ENCODE data around the gene MIPOL1. TPM values are rescaled to one million over a fixed set of nuclear protein-coding genes. Genes with fewer than 3 reads are reported as not detected.

The MIPOL1 gene
- total and polyA plus RNA-seq, 2 of the 13 experiments (the other 11 are each of a cell fraction or from before 2014, with no cell fraction given): 8.6 to 34.2 TPM

DNA sequence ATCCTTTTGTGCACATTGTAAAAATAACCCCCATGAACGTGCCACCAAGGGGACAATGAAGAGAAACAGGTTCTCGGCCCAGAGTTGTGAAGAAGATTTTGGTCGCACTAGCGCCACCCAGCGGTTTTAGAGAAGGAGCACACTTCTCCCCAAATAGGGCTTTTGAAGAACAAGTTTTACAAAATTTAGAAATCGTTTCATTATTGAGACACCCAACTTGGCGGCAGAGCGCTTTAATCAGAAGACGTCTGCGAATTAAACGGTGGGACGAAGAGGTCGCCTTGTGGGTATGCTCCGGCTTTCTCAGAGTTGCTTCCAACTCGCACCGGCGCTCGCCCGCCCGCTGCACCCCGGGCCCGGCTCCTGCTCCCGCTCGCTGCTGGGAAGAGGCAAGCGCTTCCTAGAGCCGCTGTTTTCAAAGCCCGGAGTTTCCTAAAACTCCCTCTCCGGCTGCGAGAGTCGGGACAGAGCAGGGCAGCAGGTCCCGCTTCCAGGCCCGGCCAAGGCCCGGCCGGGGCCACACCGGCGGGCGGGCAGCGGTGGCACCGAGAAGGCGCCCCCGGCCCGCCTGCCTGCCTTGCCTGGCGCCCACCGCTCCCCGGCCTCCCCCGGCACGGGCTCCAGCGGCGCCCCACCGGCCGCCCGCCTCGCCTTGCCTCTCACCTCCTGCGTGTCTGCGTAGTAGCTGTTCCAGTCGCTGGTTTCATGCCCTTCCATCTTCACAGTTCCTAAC lies 396.7 kb downstream of the MIPOL1 start (continued):
- TF ChIP-seq ZNF253 (CRISPR knock-in tag; IDR thresholded peaks at IDR 0.05; ENCODE audit: borderline replicate concordance): no peak; the same call in 1 of the 2 replicates
- TF ChIP-seq REPIN1 (CRISPR knock-in tag; IDR thresholded peaks at IDR 0.05; ENCODE audit: borderline replicate concordance, low read depth): peak; percentile 88; the same call in 1 of the 2 replicates
- TF ChIP-seq, protein P1, sequence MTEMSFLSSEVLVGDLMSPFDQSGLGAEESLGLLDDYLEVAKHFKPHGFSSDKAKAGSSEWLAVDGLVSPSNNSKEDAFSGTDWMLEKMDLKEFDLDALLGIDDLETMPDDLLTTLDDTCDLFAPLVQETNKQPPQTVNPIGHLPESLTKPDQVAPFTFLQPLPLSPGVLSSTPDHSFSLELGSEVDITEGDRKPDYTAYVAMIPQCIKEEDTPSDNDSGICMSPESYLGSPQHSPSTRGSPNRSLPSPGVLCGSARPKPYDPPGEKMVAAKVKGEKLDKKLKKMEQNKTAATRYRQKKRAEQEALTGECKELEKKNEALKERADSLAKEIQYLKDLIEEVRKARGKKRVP (CRISPR knock-in tag; IDR thresholded peaks at IDR 0.05): no peak
- TF ChIP-seq, protein P2, sequence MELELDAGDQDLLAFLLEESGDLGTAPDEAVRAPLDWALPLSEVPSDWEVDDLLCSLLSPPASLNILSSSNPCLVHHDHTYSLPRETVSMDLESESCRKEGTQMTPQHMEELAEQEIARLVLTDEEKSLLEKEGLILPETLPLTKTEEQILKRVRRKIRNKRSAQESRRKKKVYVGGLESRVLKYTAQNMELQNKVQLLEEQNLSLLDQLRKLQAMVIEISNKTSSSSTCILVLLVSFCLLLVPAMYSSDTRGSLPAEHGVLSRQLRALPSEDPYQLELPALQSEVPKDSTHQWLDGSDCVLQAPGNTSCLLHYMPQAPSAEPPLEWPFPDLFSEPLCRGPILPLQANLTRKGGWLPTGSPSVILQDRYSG (CRISPR knock-in tag; IDR thresholded peaks at IDR 0.05): peak; percentile 26; the same call in 1 of the 2 replicates
- TF ChIP-seq ZBTB8A (CRISPR knock-in tag; IDR thresholded peaks at IDR 0.05; ENCODE audit: borderline replicate concordance, low read depth): no peak
- no peak for TF ChIP-seq ZNF136 (CRISPR knock-in tag; IDR thresholded peaks at IDR 0.05; ENCODE audit: low read depth)
- TF ChIP-seq, protein P3, sequence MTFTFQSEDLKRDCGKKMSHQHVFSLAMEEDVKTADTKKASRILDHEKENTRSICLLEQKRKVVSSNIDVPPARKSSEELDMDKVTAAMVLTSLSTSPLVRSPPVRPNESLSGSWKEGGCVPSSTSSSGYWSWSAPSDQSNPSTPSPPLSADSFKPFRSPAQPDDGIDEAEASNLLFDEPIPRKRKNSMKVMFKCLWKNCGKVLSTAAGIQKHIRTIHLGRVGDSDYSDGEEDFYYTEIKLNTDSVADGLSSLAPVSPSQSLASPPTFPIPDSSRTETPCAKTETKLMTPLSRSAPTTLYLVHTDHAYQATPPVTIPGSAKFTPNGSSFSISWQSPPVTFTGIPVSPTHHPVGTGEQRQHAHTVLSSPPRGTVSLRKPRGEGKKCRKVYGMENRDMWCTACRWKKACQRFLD (CRISPR knock-in tag; IDR thresholded peaks at IDR 0.05; ENCODE audit: borderline replicate concordance): 0 out of 2 replicates have a peak, but pooled peaks have one; percentile 62
- TF ChIP-seq ATF7 (IDR thresholded peaks at IDR 0.05): no peak
- no peak for TF ChIP-seq ATF7 (CRISPR knock-in tag; IDR thresholded peaks at IDR 0.05)
- TF ChIP-seq ZNF343 (CRISPR knock-in tag; IDR thresholded peaks at IDR 0.05): no peak
- TF ChIP-seq, protein P4, sequence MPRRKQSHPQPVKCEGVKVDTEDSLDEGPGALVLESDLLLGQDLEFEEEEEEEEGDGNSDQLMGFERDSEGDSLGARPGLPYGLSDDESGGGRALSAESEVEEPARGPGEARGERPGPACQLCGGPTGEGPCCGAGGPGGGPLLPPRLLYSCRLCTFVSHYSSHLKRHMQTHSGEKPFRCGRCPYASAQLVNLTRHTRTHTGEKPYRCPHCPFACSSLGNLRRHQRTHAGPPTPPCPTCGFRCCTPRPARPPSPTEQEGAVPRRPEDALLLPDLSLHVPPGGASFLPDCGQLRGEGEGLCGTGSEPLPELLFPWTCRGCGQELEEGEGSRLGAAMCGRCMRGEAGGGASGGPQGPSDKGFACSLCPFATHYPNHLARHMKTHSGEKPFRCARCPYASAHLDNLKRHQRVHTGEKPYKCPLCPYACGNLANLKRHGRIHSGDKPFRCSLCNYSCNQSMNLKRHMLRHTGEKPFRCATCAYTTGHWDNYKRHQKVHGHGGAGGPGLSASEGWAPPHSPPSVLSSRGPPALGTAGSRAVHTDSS (CRISPR knock-in tag; conservative IDR thresholded peaks at IDR 0.05): no peak
- TF ChIP-seq SRF (IDR thresholded peaks at IDR 0.05; ENCODE audit: low read depth, low read length): no peak; the same call in 1 of the 2 replicates
- peak; percentile 67; the same call in 1 of the 2 replicates for TF ChIP-seq HMG20B (CRISPR knock-in tag; conservative IDR thresholded peaks at IDR 0.05)
- TF ChIP-seq, protein P5, sequence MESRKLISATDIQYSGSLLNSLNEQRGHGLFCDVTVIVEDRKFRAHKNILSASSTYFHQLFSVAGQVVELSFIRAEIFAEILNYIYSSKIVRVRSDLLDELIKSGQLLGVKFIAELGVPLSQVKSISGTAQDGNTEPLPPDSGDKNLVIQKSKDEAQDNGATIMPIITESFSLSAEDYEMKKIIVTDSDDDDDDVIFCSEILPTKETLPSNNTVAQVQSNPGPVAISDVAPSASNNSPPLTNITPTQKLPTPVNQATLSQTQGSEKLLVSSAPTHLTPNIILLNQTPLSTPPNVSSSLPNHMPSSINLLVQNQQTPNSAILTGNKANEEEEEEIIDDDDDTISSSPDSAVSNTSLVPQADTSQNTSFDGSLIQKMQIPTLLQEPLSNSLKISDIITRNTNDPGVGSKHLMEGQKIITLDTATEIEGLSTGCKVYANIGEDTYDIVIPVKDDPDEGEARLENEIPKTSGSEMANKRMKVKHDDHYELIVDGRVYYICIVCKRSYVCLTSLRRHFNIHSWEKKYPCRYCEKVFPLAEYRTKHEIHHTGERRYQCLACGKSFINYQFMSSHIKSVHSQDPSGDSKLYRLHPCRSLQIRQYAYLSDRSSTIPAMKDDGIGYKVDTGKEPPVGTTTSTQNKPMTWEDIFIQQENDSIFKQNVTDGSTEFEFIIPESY (CRISPR knock-in tag; IDR thresholded peaks at IDR 0.05): peak; percentile 12; the same call in 1 of the 2 replicates
- no peak for TF ChIP-seq TCF7L2 (IDR thresholded peaks at IDR 0.05; ENCODE audit: low read depth, low read length)
- TF ChIP-seq ZNF225 (CRISPR knock-in tag; IDR thresholded peaks at IDR 0.05): peak; percentile 89
- TF ChIP-seq ZNF224 (CRISPR knock-in tag; IDR thresholded peaks at IDR 0.05): peak; percentile 81; the same call in 1 of the 2 replicates
- 0 out of 2 replicates have a peak, but pooled peaks have one; percentile 59 for TF ChIP-seq PPARG (CRISPR knock-in tag; conservative IDR thresholded peaks at IDR 0.05)
- TF ChIP-seq FOXA1 (IDR thresholded peaks at IDR 0.05): no peak
- peak; percentile 25 for TF ChIP-seq FOXA1 (CRISPR knock-in tag; IDR thresholded peaks at IDR 0.05)
- TF ChIP-seq ETV6 (CRISPR knock-in tag; conservative IDR thresholded peaks at IDR 0.05): no peak; the same call in 1 of the 2 replicates
- peak; percentile 59 for TF ChIP-seq ZNF24 (IDR thresholded peaks at IDR 0.05)
- no peak; the same call in 1 of the 2 replicates for TF ChIP-seq HDAC1 (CRISPR knock-in tag; IDR thresholded peaks at IDR 0.05)
- TF ChIP-seq RARG (CRISPR knock-in tag; IDR thresholded peaks at IDR 0.05; ENCODE audit: low read depth): no peak; the same call in 1 of the 2 replicates
